NOMO-1 treated with dmso at 0.1 percent for 144 hours (cell line): Measurements from ENCODE around the gene JMY.
"Not testable (repeated sequence)": the region's sequence is repeated elsewhere in the genome, so short reads cannot be mapped to it uniquely, and the experiment has no call there.

Experiments used
- DNase-seq: peaks from one replicate; lab custom pipeline; 2025; ENCODE audit not compliant: unreplicated experiment; lab: John Stamatoyannopoulos, UW

The JMY gene

DNA sequence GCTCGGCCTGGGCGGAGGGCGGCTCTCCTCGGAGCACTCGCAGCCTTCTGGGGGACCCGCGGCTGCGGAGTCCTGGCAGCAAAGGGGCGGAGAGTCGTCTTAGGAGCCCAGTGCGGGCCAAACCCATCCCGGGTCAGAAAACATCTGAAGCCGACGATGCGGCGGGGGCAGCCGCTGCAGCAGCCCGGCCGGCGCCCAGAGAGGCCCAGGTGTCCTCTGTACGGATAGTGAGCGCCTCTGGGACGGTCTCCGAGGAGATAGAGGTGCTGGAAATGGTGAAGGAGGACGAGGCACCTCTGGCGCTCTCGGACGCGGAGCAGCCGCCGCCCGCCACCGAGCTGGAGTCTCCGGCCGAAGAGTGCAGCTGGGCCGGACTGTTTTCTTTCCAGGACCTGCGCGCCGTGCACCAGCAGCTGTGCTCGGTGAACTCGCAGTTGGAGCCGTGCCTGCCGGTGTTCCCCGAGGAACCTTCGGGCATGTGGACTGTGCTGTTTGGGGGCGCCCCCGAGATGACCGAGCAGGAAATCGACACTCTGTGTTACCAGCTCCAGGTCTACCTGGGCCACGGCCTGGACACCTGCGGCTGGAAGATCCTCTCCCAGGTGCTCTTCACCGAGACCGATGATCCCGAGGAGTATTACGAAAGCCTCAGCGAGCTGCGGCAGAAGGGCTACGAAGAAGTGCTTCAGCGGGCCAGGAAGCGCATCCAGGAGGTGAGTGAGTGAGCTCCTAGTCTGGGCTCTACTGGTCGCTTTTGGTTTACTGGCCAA is 1.2 kb downstream of the JMY start:
- DNase-seq: peak; percentile 2

DNA sequence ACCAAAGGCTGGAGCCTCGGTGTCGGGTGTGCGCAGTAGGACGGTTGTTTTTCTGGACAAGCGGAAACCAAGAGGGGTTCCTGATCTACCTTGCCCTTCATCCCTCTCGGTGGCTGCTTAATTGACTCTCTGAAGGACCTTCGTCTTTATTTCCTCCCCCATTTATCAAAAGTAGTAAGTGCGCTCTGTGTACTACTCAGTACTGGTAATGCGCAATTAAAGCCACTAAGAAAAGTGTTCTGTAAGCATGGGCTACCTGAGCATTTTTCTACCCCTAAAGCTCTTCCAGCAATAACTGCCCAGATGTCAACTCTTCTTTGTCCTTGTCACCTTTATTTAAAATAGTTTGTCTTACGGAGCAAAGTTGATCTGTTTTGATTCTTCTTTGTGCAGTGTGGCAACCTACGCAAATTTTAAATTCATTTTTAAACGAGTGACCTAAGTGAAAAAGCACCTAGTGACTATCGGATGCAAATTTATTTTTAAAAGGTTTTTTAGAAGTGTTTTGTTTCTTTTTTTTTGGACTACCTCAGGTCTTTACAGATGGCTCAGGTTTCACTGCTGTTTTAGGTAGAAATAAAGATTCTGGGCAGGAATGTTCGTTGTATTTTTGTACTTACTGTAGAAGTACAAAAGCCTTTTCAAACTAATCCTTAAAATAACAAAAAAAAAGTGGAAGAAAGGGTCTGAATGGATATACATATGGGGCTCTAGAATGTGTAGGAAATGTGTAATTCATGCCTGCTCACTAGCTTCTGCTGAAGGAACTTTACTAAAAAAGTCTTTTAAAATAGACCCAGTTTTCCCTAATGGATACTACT is 2.0 kb downstream of the JMY start:
- DNase-seq: no peak

DNA sequence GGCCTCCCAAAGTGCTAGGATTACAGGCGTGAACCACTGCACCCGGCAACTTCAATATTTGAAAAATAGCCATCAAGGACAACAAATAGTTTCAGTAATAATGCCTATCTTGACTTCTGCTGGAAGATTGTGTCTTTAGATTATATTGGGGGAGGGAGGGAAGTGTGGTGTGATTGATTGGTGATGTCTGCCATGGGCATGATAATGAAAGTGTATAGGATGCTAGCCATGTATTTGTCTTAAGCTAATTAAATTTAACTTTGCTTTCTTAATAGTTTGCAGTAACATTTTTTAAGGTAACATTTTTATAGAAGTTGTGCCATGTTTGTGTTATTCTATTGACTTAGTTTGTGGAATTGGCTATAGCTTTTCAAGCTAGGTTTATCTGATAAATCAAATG is 4.6 kb downstream of the JMY start:
- no peak for DNase-seq

DNA sequence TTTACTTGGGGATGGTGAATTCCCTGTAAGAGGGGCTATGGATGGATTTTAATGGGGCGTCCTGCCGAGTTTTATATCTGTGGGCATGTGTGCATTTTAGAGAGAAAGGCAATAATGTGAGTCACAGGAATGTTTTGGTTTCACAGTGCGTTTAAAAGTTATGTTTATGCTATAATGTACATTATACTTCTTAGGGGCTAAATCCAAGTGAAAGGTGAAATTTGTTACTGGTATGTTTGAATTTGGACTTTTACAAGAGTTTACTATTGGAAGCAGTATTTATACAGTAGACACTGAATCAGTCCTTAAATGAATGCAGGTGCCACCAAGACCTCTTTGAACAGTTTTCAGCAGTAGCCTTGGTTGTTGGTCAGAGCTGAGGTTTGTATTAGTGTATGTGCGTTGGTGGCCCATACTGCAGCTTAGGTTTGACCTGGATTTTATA is 5.6 kb downstream of the JMY start:
- no peak for DNase-seq

DNA sequence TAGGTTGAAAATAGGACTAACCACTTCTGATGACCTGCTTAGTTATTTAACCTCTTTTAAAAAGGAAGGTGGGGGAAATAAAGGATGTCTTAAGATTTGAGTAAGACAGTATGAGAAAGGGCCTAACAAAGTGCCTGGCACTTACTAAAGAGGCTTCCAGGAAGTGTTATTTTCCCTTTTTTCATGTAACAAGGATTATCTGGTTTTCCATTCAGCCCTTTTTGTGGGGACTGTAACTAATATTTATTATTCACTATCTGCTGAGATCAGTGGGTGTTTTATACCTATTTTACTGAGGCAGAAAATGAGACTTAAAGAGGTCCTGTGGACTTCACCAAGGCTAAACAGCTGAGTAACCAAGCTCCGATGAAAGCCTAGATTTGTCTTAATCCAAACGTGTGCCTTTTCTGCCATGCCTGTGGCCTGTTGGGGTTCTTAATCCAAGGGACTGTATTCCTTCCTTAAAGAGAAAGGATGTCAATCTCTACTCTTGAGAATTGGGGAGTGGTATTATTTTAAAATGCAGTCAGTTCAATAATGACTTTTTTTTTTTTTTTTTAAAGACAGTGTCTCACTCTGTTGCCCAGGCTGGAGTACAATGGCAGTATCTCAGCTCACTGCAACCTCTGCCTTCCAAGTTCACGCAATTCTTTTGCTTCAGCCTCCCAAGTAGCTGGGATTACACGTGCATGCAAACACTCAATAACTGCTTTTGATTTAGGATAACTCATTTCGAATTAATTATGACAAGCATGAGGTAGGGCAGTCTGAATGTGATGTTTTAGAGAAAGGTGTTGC is 6.5 kb downstream of the JMY start:
- DNase-seq: no peak

DNA sequence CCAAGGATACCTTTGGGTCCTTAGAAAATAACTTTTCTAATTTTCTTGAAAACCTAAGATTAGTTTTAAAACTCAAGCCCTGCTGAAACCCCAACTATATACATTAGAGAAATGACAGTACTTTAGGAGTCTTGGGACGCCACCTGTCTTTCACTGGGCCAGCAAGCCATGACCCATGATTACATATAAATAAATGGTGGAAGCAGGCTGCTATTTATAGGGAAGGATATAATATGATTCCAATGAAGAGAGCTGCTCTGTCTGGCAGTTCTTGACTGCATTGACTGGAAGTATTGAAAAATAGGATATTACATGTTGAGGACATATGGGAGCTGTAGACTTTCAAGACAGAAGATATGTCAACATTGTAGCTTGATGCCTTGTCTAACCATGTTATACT is 7.3 kb downstream of the JMY start:
- no peak for DNase-seq

DNA sequence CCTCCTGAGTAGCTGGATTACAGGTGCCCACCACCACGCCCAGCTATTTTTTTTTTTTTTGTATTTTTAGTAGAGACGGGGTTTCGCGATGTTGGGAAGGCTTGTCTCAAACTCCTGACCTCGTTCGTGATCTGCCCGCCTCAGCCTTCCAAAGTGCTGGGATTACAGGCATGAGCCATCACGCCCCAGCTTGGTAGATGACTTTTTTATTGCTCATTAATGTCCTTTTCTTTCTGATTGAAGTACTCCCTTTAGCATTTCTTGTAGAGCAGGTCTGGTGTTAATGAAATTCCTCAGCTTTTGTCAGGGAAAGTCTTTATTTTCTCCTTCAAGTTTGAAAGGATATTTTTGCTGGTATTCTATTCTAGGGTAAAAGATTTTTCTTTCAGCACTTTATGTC is 18.1 kb downstream of the JMY start:
- DNase-seq: not testable (repeated sequence)

DNA sequence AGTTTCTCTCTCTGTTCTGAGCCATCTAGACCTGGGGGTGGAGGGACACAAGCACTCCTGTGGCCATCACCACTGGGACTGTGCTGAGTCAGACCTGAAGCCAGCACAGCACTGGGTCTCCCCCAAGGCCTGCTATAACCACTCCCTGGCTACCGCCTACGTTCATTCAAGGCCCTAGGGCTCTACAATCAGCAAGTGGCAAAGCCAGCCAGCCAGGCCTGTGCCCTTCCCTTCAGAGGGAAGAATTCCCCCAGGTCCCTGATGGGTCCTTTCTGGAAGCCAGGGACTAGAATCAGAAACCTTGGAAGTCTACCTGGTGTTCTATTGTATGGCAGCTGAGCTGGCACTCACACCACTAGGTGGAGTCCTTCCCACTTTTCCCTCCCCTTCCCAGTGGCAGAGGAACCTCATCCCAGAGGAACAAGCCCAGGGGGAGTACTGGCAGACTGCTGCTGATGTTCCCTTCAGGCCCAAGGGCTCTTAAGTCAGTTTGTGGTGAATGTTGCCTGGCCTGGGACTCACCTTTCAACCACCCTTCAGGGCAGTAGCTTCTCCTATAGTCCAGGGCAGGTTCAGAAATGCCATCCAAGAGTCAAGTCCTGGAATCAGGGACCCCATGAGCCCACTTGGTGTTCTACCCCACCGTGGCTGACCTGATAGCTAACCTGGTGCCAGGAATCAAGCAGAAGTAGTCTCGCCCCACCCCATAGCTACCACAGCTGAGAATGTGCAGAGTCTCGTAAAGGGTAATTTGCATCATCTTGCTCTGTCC is 20.0 kb downstream of the JMY start:
- DNase-seq: no peak

DNA sequence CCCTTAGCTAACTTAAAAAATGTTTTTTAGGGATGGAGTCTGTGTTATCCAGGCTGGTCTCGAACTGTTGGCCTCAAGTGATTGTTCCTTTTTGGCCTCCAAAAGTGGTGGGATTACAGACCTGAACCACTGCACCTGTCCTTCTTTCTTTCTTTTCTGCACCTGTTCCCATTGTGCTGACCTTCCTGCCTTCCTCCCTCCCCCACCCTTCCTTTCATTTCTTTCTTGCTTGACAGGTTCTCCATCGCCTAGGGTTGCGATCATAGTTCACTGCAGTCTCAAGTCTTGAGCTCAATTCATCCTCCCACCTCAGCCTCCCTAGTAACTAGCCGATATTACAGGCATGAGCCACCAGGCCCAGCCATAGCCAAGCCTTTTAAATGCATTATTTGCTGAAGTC is 20.6 kb downstream of the JMY start:
- no peak for DNase-seq

DNA sequence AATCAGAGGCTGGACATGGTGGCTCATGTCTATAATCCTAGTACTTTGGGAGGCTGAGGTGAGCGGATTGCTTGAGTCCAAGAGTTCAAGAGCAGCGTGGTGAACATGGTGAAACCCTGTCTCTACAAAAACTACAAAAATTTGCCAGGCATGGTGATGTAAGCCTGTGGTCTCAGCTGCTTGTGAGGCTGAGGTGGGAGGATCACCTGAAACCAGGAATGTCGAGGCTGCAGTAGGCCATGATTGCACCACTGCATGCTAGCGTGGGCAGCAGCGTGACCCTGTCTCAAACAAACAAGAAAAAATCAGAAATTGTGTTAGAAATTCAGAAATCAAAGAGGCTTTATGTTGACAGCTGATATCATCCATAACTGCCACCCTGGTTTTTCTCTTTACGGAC is 21.4 kb downstream of the JMY start:
- DNase-seq: no peak

DNA sequence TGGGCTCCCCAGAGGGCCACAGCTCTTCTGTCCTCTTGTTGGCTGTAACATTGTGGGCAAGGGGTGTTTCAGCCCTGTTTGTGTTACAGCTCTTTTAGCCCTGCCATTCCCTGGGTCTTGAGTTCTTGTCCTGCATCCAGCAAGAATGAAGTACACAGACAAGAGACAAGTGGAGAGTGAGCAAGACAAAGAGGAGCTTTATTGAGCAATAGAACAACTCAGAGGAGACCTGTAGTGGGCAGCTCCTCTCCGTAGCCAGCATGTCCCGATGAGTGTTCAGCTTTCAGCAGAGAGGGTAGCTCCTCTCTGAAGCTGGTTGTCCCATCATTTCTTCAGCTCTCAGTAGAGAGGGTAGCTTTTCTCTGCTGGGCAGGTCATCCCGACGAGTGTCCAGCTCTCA is 22.9 kb downstream of the JMY start:
- DNase-seq: no peak

DNA sequence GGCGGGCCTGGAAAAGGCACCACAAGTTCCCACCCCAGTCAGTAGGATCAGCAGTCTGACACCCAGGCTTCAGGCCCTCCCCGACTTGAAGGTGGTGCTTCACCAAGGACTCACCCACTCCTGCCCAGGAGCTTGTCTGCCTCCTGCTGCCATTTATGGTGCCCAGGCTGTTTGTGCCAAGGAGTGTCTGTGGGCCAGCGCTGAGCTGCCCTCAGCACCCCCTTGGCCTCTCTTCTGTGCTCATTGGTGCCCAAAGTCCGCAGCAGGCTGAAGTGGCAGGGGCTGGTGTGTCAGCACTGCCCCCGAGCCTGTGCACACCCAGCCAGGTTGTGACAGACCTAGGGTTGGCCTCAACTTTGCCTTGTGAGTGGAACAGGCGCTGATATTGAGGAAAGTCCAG is 23.5 kb downstream of the JMY start:
- no peak for DNase-seq

DNA sequence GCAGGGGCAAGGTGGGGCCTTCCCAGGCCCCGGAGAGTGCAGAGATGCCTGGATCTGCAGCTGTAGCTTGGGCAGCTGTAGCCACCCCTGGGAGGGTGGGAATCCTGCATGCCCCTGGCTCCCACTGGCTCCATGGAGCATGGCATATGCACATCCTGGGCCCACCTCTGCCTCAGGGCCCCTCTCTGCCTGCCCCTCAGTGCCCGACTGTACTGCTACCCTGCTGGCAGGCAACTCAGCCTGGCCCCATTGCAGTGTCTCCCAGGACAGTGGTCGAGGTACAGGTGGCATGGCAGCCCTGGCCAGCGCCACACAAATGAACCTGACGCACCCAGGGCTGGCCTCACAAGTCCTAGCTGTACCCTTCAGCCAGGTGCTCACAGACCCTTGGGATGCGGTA is 23.9 kb downstream of the JMY start:
- no peak for DNase-seq

DNA sequence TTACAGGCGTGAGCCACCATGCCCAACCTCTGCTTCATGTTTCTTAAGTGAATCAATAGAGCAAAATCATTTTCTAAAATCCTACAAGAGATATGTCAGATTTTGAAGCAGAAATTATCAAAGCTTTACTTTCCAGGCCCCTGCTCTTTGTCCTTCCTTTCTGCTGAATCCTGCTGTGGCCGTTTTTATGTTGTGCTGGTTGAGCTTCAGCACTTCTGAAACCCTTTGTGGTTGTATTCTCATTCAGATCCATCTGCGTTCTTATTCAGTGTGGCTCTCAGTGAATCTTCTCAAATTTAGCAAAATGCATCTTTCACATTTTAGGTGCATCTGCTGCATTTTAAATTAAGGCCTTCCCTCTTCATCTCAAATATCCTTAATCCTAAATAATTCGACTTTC is 26.0 kb downstream of the JMY start:
- DNase-seq: no peak

DNA sequence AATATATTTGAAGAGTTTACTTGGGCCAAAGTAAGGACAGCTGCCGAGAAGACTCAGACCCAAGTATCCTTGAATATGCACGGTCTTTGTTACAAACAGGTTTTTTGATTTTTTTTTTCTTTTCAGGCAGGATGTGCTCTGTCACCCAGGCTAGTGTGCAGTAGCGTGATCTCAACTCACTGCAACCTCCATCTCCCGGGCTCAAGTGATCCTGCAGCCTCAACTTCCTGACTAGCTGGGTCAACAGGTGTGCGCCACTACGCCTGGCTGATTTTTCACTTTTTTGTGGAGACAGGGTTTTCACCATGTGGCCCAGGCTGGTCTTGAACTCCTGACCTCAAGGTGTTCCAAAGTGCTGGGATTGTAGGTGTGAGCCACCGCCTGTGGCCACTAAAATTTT is 27.4 kb downstream of the JMY start:
- DNase-seq: no peak

DNA sequence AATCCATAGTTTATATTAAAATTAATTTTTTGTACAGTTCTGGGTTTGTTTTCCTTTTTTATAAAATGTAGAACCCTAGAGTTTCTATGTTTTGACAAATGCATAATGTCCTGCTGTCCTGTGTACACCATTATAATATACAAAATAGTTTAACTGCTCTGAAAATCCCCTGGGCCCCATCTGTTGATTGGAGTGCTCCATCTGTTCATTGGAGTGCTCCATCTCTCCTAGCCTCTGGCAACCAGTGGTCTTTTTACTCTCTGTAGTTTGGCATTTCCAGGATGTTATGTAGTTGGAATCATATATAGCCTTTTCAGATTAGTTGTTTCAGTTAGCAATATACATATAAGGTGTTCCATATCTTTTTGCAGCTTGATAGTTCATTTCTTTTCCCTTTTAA is 31.2 kb downstream of the JMY start:
- DNase-seq: no peak

DNA sequence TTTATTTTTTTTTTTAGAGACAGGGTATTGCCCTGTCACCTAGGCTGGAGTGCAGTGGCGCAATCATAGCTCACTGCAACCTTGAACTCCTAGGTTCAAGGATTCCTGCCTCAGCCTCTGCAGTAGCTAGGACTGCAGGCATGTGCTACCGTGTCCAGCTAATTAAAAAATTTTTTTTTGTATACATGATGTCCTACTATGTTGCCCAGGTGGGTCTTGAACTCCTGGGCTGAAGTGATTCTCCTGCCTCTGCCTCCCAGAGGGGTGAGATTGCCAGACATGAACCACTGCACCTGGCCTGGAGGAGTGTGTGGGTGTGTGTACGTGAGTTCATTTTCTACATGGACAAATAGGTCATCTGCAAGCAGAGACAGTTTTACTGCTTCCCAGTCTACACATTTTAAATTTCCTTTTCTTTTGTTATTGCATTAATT is 33.8 kb downstream of the JMY start:
- DNase-seq: no peak

DNA sequence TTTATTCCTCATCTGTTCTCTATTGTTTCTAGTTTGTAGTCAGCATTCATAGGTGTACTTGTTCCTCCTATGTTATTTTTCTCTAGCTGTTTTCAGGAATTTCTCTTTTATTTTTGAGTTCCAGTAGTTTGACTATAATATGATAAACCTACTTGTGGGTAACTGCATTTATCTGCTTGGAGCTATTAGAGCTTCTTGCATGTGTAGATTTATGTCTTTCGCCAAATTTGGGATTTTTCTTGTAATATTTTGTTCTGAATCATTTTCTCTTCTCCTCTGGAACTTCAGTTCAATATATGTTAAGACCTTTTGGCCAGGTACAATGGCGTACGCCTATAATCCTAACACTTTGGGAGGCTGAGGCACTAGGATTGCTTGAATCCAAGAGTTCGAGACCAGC is 37.4 kb downstream of the JMY start:
- no peak for DNase-seq

DNA sequence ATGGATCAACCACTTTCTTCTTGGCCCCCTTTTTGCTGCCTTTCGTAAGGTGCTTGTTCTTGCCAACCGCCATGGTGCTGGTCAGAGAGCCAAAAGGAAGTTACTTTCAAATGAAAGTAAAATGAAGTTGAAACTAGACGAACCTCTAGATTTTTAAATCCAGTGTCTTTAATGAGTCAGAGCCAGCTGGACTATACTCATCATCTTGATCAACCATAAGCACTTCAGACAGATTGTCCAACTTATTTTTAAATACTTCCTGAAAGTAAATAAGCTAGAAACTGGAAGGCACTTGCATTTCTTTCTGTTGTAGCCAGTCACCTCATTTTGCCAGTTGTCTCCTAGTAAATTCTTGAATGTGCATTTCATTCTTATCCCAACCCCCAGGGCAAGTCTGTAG is 48.9 kb downstream of the JMY start:
- peak; percentile 7 for DNase-seq

DNA sequence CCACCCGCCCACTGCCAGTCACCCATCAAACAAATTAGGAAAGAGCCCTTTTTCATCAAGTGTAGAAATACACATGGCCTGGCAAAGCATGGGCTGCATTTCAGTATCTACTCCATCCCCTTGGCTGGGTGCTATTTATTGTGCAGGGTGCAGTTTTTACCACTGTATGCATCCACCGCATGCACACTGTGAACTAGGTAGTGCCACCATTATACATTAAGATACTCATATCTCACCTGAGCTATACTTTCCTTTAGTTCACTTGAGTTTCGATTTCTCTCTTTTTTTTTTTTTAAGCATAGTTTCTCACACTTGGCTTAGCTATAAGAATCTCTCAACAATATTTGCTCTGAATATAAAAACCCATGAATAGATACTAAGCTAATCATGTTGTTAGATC is 49.4 kb downstream of the JMY start:
- no peak for DNase-seq

DNA sequence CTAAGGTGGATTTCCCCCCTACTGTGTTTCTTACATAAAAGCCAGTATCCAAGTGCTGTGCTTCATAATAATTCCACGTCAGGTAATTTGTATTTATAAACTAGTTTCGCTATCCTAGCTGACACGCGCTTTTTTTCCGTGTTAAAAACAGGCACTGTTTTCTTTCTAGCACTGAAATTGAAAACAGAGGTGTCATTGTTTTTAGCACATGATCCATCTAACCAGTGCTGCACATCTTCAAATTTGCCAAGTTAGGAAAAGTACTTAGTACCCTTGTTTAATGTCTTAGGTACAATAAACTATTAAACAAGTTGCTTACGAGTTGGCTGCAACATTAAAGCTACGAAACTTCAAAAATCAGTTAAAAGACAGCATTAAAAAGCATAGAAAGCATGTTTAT is 49.9 kb downstream of the JMY start:
- DNase-seq: no peak
